HCT116 (cell line): ENCODE measurements around the gene SDC3. TPM values are rescaled to one million over a fixed set of nuclear protein-coding genes. Genes with fewer than 3 reads are reported as not detected.

ENCODE experiments used
- ATAC-seq: fragments of 200-7000 bp; cut with Tn5 transposase; 2 replicates; pipeline ENCODE4 v1.9.1; 2020; ENCODE audit warnings: mild to moderate bottlenecking, moderate library complexity
- BruUV-seq: library from RNA; stranded (reverse); fragments of 400-500 nt; replicated peaks from 2 replicates; lab custom pipeline; 2021; lab: Mats Ljungman, UMichigan
- CTCF ChIA-PET: fragments of 300-600 bp; sonication (Branson Sonifier 250); formaldehyde crosslinking; loops from one replicate; lab custom pipeline; 2021; ENCODE audit warnings: antibody characterized with exemption; lab: Charles Lee
- POLR2A ChIA-PET: fragments of 300-600, 350-600 bp; sonication (Branson Sonifier 250); formaldehyde crosslinking; loops from one replicate; lab custom pipeline; 2021; ENCODE audit warnings: antibody characterized with exemption; lab: Charles Lee
- RAD21 ChIA-PET, 2 experiments: fragments of 300-600 bp; sonication (Branson Sonifier 250); formaldehyde crosslinking; loops; one replicate each; lab custom pipeline; 2023; ENCODE audit warnings: low total read pairs in 2 of 2; ENCODE audit not compliant: uncharacterized antibody in 2 of 2, unreplicated experiment in 2 of 2, low non-redundant PET in 1 of 2; lab: Charles Lee
- DNase-seq: peaks from one replicate; pipeline ENCODE4 v3.0.0-alpha.2; 2010; ENCODE audit warnings: low read depth, low spot score
- H2AFZ ChIP-seq: fragments of 200-600 bp; shearing (Covaris generic), sonication (generic); 2 replicates; pipeline ENCODE4 v1.6.1; 2017; ENCODE audit warnings: low read depth, mixed run types, mixed read lengths, antibody characterized with exemption, low read length; ENCODE audit not compliant: poor library complexity, severe bottlenecking
- H3K27ac ChIP-seq: 2 replicates; pipeline ENCODE4 v1.5.1; 2012; ENCODE audit warnings: low read depth, low read length
- H3K27me3 ChIP-seq: fragments of 200-600 bp; sonication (generic); 2 replicates; pipeline ENCODE4 v1.6.1; 2016; ENCODE audit warnings: mixed run types, low read length, mixed read lengths; ENCODE audit not compliant: insufficient read depth
- H3K36me3 ChIP-seq, 2 experiments: fragments of 200-500 bp in 1 of 2; fragments of 200-600 bp in 1 of 2; sonication (Bioruptor generic) in 1 of 2; sonication (generic) in 1 of 2; 2 replicates each; pipeline versions ENCODE4 v1.5.1 to v1.6.1; 2014 to 2016; ENCODE audit warnings: low read length in 2 of 2, inconsistent platforms in 1 of 2, mixed read lengths in 1 of 2, mixed run types in 1 of 2; ENCODE audit not compliant: insufficient read depth in 2 of 2, control insufficient read depth in 1 of 2
- H3K4me1 ChIP-seq, 2 experiments: fragments of 200-600 bp in 1 of 2; sonication (generic) in 1 of 2; 2 replicates each; pipeline versions ENCODE4 v1.5.1 to v1.6.1; 2012 to 2017; ENCODE audit warnings: low read length in 2 of 2, inconsistent platforms in 1 of 2, mild to moderate bottlenecking in 1 of 2, mixed read lengths in 1 of 2, mixed run types in 1 of 2, moderate library complexity in 1 of 2; ENCODE audit not compliant: insufficient read depth in 2 of 2, control insufficient read depth in 1 of 2
- H3K4me2 ChIP-seq: fragments of 200-600 bp; sonication (generic); 2 replicates; pipeline ENCODE4 v1.6.1; 2017; ENCODE audit warnings: mixed run types, low read length, mixed read lengths
- H3K4me3 ChIP-seq, 2 experiments: fragments of 200-600 bp in 1 of 2; sonication (generic) in 1 of 2; replicated peaks in 1 of 2; 2 replicates each; pipeline ENCODE4 v1.5.1; 2011 to 2016; ENCODE audit warnings: low read length in 2 of 2, control low read depth in 1 of 2, low read depth in 1 of 2, mild to moderate bottlenecking in 1 of 2, mixed read lengths in 1 of 2, mixed run types in 1 of 2
- H3K79me2 ChIP-seq: fragments of 200-600 bp; sonication (generic); 2 replicates; pipeline ENCODE4 v1.6.1; 2017; ENCODE audit warnings: mild to moderate bottlenecking, mixed run types, low read length, moderate library complexity, mixed read lengths; ENCODE audit not compliant: insufficient read depth
- H3K9ac ChIP-seq: fragments of 200-600 bp; sonication (generic); 2 replicates; pipeline ENCODE4 v1.6.1; 2016; ENCODE audit warnings: low read length, mixed read lengths
- H3K9me2 ChIP-seq: fragments of 200-600 bp; sonication (generic), shearing (Covaris generic); 2 replicates; pipeline ENCODE4 v1.6.1; 2017; ENCODE audit warnings: mixed run types, mild to moderate bottlenecking, moderate library complexity; ENCODE audit not compliant: insufficient read depth
- H3K9me3 ChIP-seq, 2 experiments: fragments of 200-500 bp in 1 of 2; fragments of 200-600 bp in 1 of 2; sonication (Bioruptor generic) in 1 of 2; sonication (generic) in 1 of 2; 2 replicates each; pipeline ENCODE4 v1.6.1; 2014 to 2017; ENCODE audit warnings: low read length in 2 of 2, mixed read lengths in 2 of 2, inconsistent platforms in 1 of 2, low read depth in 1 of 2, mild to moderate bottlenecking in 1 of 2, mixed run types in 1 of 2, moderate library complexity in 1 of 2; ENCODE audit not compliant: control insufficient read depth in 1 of 2, insufficient read depth in 1 of 2
- H4K20me1 ChIP-seq: fragments of 200-600 bp; sonication (generic), shearing (Covaris generic); 2 replicates; pipeline ENCODE4 v1.6.1; 2017; ENCODE audit warnings: mixed run types, mild to moderate bottlenecking, moderate library complexity; ENCODE audit not compliant: insufficient read depth
- ATF3 ChIP-seq: IDR thresholded peaks from 2 replicates; pipeline ENCODE4 v1.6.1; 2012
- CBX3 ChIP-seq: IDR thresholded peaks from 2 replicates; pipeline ENCODE4 v1.6.1; 2012; ENCODE audit warnings: low read depth
- CEBPB ChIP-seq: IDR thresholded peaks from 2 replicates; pipeline ENCODE4 v1.6.1; 2012; ENCODE audit warnings: low read depth
- EZH2phosphoT487 ChIP-seq: fragments of 200-600 bp; IDR thresholded peaks from 2 replicates; pipeline ENCODE4 v1.6.1; 2018; ENCODE audit warnings: antibody characterized with exemption, borderline replicate concordance
- FOSL1 ChIP-seq: IDR thresholded peaks from 2 replicates; pipeline ENCODE4 v1.6.1; 2012; ENCODE audit warnings: low read depth
- JUND ChIP-seq: IDR thresholded peaks from 2 replicates; pipeline ENCODE4 v1.6.1; 2012
- POLR2A ChIP-seq: IDR thresholded peaks from 2 replicates; pipeline ENCODE4 v1.7.0; 2011; ENCODE audit warnings: borderline replicate concordance; ENCODE audit not compliant: insufficient read depth, insufficient read length; ENCODE audit errors: extremely low read depth
- POLR2AphosphoS5 ChIP-seq: IDR thresholded peaks from 2 replicates; pipeline ENCODE4 v1.6.1; 2011; ENCODE audit warnings: mild to moderate bottlenecking, low read depth, low read length, moderate library complexity
- RAD21 ChIP-seq: IDR thresholded peaks from 2 replicates; pipeline ENCODE4 v1.6.1; 2012; ENCODE audit warnings: low read depth, mild to moderate bottlenecking
- SIN3A ChIP-seq: IDR thresholded peaks from 2 replicates; pipeline ENCODE4 v1.6.1; 2012; ENCODE audit warnings: low read depth
- SP1 ChIP-seq: IDR thresholded peaks from 2 replicates; pipeline ENCODE4 v1.6.1; 2012; ENCODE audit warnings: low read depth
- SRF ChIP-seq: IDR thresholded peaks from 2 replicates; pipeline ENCODE4 v1.6.1; 2012; ENCODE audit warnings: low read depth
- TCF7L2 ChIP-seq: IDR thresholded peaks from 2 replicates; pipeline ENCODE4 v1.7.0; 2011; ENCODE audit warnings: borderline replicate concordance, inconsistent platforms; ENCODE audit not compliant: insufficient read depth, insufficient read length; ENCODE audit errors: extremely low read depth
- YY1 ChIP-seq: IDR thresholded peaks from 2 replicates; pipeline ENCODE4 v1.6.1; 2011; ENCODE audit warnings: low read length, low read depth, moderate library complexity, mild to moderate bottlenecking; ENCODE audit not compliant: insufficient replicate concordance; ENCODE audit errors: extremely low read depth
- ZFX ChIP-seq: fragments of 450-650 bp; IDR thresholded peaks from 2 replicates; pipeline ENCODE4 v1.6.1; 2017
- intact Hi-C: fragments of 100-400 bp; cut with micrococcal nuclease; formaldehyde crosslinking; loops from 2 replicates; pipeline ENCODE4 v1.10.0; 2022
- total RNA-seq: library from RNA; stranded (reverse); gene quantifications from one replicate; pipeline ENCODE4 v1.2.1, GENCODE V29; 2021; ENCODE audit not compliant: unreplicated experiment
- TF ChIP-seq, protein P1 (sequence below): IDR thresholded peaks from 2 replicates; pipeline ENCODE4 v1.6.1; 2012; ENCODE audit warnings: low read depth
- TF ChIP-seq, protein P2 (sequence below): IDR thresholded peaks from 2 replicates; pipeline ENCODE4 v1.6.1; 2011; ENCODE audit warnings: mild to moderate bottlenecking, low read length, moderate library complexity; ENCODE audit not compliant: insufficient replicate concordance; ENCODE audit errors: extremely low read depth
- TF ChIP-seq, protein P3 (sequence below): IDR thresholded peaks from 2 replicates; pipeline ENCODE4 v1.6.1; 2012

SDC3 gene
- total RNA-seq, 1 experiment from 2014 or later, result 40.1 TPM

GRCh38 chr1:30895382-30895943 is 13.1 kb downstream of the SDC3 start:
- POLR2A ChIA-PET, result no interaction called here
- H3K4me1 ChIP-seq, result peaks cover 0 to 13% of the 10 kb centered on the region in 2 experiments; a peak in 1 of 4 replicates
- H4K20me1 ChIP-seq, result no peaks in the 10 kb centered on the region
- TF ChIP-seq JUND (no peak), SP1 (no peak), SIN3A (no peak), FOSL1 (no peak), RAD21 (no peak), POLR2AphosphoS5 (no peak), EZH2phosphoT487 (no peak), ATF3 (no peak), ZFX (no peak), SRF (no peak), POLR2A (no peak), YY1 (no peak), TCF7L2 (no peak), CEBPB (no peak), CBX3 (no peak)
- TF ChIP-seq, protein P1, sequence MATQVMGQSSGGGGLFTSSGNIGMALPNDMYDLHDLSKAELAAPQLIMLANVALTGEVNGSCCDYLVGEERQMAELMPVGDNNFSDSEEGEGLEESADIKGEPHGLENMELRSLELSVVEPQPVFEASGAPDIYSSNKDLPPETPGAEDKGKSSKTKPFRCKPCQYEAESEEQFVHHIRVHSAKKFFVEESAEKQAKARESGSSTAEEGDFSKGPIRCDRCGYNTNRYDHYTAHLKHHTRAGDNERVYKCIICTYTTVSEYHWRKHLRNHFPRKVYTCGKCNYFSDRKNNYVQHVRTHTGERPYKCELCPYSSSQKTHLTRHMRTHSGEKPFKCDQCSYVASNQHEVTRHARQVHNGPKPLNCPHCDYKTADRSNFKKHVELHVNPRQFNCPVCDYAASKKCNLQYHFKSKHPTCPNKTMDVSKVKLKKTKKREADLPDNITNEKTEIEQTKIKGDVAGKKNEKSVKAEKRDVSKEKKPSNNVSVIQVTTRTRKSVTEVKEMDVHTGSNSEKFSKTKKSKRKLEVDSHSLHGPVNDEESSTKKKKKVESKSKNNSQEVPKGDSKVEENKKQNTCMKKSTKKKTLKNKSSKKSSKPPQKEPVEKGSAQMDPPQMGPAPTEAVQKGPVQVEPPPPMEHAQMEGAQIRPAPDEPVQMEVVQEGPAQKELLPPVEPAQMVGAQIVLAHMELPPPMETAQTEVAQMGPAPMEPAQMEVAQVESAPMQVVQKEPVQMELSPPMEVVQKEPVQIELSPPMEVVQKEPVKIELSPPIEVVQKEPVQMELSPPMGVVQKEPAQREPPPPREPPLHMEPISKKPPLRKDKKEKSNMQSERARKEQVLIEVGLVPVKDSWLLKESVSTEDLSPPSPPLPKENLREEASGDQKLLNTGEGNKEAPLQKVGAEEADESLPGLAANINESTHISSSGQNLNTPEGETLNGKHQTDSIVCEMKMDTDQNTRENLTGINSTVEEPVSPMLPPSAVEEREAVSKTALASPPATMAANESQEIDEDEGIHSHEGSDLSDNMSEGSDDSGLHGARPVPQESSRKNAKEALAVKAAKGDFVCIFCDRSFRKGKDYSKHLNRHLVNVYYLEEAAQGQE, result no peak
- TF ChIP-seq, protein P2, sequence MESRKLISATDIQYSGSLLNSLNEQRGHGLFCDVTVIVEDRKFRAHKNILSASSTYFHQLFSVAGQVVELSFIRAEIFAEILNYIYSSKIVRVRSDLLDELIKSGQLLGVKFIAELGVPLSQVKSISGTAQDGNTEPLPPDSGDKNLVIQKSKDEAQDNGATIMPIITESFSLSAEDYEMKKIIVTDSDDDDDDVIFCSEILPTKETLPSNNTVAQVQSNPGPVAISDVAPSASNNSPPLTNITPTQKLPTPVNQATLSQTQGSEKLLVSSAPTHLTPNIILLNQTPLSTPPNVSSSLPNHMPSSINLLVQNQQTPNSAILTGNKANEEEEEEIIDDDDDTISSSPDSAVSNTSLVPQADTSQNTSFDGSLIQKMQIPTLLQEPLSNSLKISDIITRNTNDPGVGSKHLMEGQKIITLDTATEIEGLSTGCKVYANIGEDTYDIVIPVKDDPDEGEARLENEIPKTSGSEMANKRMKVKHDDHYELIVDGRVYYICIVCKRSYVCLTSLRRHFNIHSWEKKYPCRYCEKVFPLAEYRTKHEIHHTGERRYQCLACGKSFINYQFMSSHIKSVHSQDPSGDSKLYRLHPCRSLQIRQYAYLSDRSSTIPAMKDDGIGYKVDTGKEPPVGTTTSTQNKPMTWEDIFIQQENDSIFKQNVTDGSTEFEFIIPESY, result no peak
- TF ChIP-seq, protein P3, sequence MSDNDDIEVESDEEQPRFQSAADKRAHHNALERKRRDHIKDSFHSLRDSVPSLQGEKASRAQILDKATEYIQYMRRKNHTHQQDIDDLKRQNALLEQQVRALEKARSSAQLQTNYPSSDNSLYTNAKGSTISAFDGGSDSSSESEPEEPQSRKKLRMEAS, result no peak
- H3K4me3 ChIP-seq, result no peak overlapping the region
- intact Hi-C loops, result no loop called here
- H3K9me3 ChIP-seq, result no peaks in the 10 kb centered on the region
- H2AFZ ChIP-seq, result no peak overlapping the region
- CTCF ChIA-PET, result no interaction called here
- no peak for DNase-seq
- BruUV-seq, result no TSS peak
- RAD21 ChIA-PET, result no interaction called here
- no peaks in the 10 kb centered on the region for H3K9me2 ChIP-seq
- no peak for ATAC-seq
- no peak overlapping the region for H3K9ac ChIP-seq
- no peak overlapping the region for H3K27ac ChIP-seq
- no peaks in the 10 kb centered on the region for H3K79me2 ChIP-seq
- no peak overlapping the region for H3K4me2 ChIP-seq
- no peaks in the 10 kb centered on the region for H3K27me3 ChIP-seq
- H3K36me3 ChIP-seq, result no peaks in the 10 kb centered on the region
